HG03066 (cell line): ENCODE measurements around the gene C11orf71.
A peak's percentile ranks its signal among the peaks of the same experiment; 100 is the strongest.

Source experiments
- ATAC-seq: cut with Tn5 transposase; IDR thresholded peaks from one replicate; pipeline ENCODE4 v1.9.1; 2021; ENCODE audit warnings: low read depth; ENCODE audit not compliant: unreplicated experiment

The C11orf71 gene

GRCh38 chr11:114400216-114400914 lies at the start of gene C11orf71, which contains the start of gene RBM7:
Gene C11orf71, minus strand, starts transcription at chr11:114400511. Its CDS starts 180 bp downstream, at chr11:114400331.
Gene RBM7, plus strand, starts transcription at chr11:114400666. Its CDS starts 6 bp downstream, at chr11:114400672.
- peak; percentile 94 for ATAC-seq

GRCh38 chr11:114449845-114450244 lies 49.5 kb upstream of the C11orf71 start:
- ATAC-seq = no peak

- ATAC-seq = no peak
Measured at GRCh38 chr11:114448749-114449482, 48.6 kb upstream of the C11orf71 start.

- no peak for ATAC-seq
Measured at GRCh38 chr11:114447892-114448291, 47.6 kb upstream of the C11orf71 start.

- ATAC-seq = no peak
Measured at GRCh38 chr11:114447444-114447843, 47.1 kb upstream of the C11orf71 start.

- no peak for ATAC-seq
Measured at GRCh38 chr11:114442536-114442935, 42.2 kb upstream of the C11orf71 start.

GRCh38 chr11:114441921-114442320 lies 41.6 kb upstream of the C11orf71 start:
- ATAC-seq = no peak

- no peak for ATAC-seq
Measured at GRCh38 chr11:114440971-114441763, 40.9 kb upstream of the C11orf71 start.

- ATAC-seq = no peak
Measured at GRCh38 chr11:114440121-114440860, 40.0 kb upstream of the C11orf71 start.

- peak; percentile 99 for ATAC-seq
Measured at GRCh38 chr11:114439229-114440120, 39.2 kb upstream of the C11orf71 start, which contains the start of gene REXO2. Gene REXO2, plus strand, starts transcription at chr11:114439467. Its CDS starts 62 bp downstream, at chr11:114439529.

- ATAC-seq = no peak
Measured at GRCh38 chr11:114438303-114438702, 38.0 kb upstream of the C11orf71 start.

GRCh38 chr11:114433376-114433775 lies 33.1 kb upstream of the C11orf71 start:
- no peak for ATAC-seq

GRCh38 chr11:114432893-114433292 lies 32.6 kb upstream of the C11orf71 start:
- no peak for ATAC-seq

GRCh38 chr11:114430290-114430689 lies 30.0 kb upstream of the C11orf71 start:
- no peak for ATAC-seq

GRCh38 chr11:114426280-114426679 lies 26.0 kb upstream of the C11orf71 start:
- ATAC-seq = no peak

- no peak for ATAC-seq
Measured at GRCh38 chr11:114416441-114416961, 16.2 kb upstream of the C11orf71 start.

- no peak for ATAC-seq
Measured at GRCh38 chr11:114413958-114414357, 13.6 kb upstream of the C11orf71 start.

GRCh38 chr11:114412946-114413345 lies 12.6 kb upstream of the C11orf71 start:
- no peak for ATAC-seq

GRCh38 chr11:114401311-114401710 lies 1.0 kb upstream of the C11orf71 start:
- no peak for ATAC-seq
